Erythroblast (primary cell): ENCODE measurements around the gene SLC29A3.

Experiments
- GATA1 ChIP-seq: IDR thresholded peaks from 2 replicates; pipeline ENCODE4 v1.6.1; 2011; ENCODE audit warnings: low read depth, mild to moderate bottlenecking, control low read depth, low read length, moderate library complexity
- POLR2A ChIP-seq: IDR thresholded peaks from 2 replicates; pipeline ENCODE4 v1.6.1; 2011; ENCODE audit warnings: mild to moderate bottlenecking, low read length

GRCh38 chr10:71316786-71317160 lies 2.3 kb upstream of the SLC29A3 start:
- TF ChIP-seq POLR2A (no peak), GATA1 (no peak)
